T-helper 2 cell treated with Interferon-gamma antibody and Interleukin-4, amounts not matched to agents 5 μg/mL and 100 μg/mL, for 36 hours (primary cell): ENCODE data around the gene ITLN2.
"Not testable (repeated sequence)": the region's sequence is repeated elsewhere in the genome, so short reads cannot be mapped to it uniquely, and the experiment has no call there.

Source experiments
- DNase-seq: peaks from one replicate; pipeline ENCODE4 v3.0.0; 2021; ENCODE audit warnings: low spot score
- H3K27ac Mint-ChIP-seq: one replicate; pipeline ENCODE4 v1.8.0; 2021; ENCODE audit warnings: mild to moderate bottlenecking, mixed read lengths
- H3K27me3 Mint-ChIP-seq: one replicate; pipeline ENCODE4 v1.8.0; 2021; ENCODE audit warnings: low read depth, mixed read lengths
- H3K36me3 Mint-ChIP-seq: one replicate; pipeline ENCODE4 v1.8.0; 2021; ENCODE audit warnings: low read depth, mixed read lengths
- H3K4me1 Mint-ChIP-seq: one replicate; pipeline ENCODE4 v1.8.0; 2021; ENCODE audit warnings: low read depth, mixed read lengths
- H3K4me3 Mint-ChIP-seq: one replicate; pipeline ENCODE4 v1.8.0; 2022; ENCODE audit warnings: mild to moderate bottlenecking, moderate library complexity, mixed read lengths
- H3K9me3 Mint-ChIP-seq: one replicate; pipeline ENCODE4 v1.8.0; 2021; ENCODE audit warnings: mixed read lengths

ITLN2 gene

DNA sequence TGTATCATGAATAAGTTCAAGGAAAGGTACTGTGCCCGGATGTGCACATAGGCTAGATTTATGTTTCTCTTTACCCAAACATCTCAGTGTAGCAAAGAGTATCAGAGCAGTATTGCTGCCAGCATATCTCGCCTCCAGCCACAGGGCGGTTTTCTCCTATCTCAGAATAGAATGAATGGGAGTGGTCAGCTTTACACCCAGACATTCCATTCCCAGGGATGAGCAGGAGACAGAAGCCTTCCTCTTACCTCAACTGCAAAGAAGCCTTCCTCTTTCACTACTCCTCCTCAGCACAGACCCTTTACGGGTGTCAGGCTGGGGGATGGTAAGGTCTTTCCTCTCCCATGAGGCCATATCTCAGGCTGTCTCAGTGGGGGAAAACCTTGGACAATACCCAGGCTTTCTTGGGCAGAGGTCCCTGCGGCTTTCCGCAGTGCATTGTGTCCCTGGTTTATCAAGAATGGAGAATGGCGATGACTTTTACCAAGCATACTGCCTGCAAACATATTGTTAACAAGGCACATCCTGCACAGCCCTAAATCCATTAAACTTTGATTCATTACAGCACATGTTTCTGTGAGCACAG, 7.3 kb downstream of the ITLN2 start:
- H3K27me3 Mint-ChIP-seq, H3K4me3 Mint-ChIP-seq, H3K4me1 Mint-ChIP-seq, H3K9me3 Mint-ChIP-seq, DNase-seq, H3K36me3 Mint-ChIP-seq, H3K27ac Mint-ChIP-seq: not testable (repeated sequence)

DNA sequence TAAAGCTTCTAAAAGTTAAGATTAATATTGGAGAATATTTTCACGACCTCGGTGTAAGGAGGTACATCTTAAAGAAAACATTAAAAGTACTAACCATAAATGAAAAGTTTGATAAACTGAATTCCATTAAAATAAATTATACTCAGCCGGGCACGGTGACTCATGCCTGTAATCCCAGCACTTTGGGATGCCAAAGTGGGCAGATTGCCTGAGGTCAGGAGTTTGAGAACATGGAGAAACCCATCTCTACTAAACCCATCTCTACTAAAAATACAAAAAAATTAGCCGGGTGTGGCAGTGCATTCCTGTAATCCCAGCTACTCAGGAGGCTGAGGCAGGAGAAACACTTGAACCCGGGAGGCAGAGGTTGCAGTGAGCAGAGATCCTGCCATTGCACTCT, 8.7 kb downstream of the ITLN2 start:
- not testable (repeated sequence) for H3K27ac Mint-ChIP-seq, H3K4me3 Mint-ChIP-seq, H3K36me3 Mint-ChIP-seq, DNase-seq, H3K4me1 Mint-ChIP-seq, H3K27me3 Mint-ChIP-seq, H3K9me3 Mint-ChIP-seq

DNA sequence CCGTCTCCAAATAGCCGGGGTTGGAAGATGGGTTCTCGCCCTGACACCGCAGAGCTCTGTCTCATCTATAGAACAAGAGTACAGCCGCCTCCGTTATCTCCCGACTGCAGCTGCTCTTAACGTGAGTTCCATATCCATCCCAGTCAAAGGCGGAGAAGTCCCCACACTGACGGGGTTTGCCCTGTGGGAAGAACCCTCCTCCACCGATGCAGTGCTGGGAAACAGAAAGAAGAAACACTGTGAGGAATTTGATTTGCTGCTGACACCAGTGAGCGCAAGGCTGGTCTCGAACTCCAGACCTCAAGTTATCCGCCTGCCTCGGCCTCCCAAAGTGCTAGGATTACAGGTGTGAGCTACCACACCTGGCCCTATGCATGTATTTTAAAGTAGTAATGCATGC, 9.5 kb downstream of the ITLN2 start:
- no peak for DNase-seq
- Mint-ChIP-seq H3K27me3 (peaks cover 7% of the 10 kb centered on the region), H3K4me3 (no peak overlapping the region), H3K36me3 (no peaks in the 10 kb centered on the region), H3K27ac (no peak overlapping the region), H3K9me3 (no peaks in the 10 kb centered on the region), H3K4me1 (no peaks in the 10 kb centered on the region)

DNA sequence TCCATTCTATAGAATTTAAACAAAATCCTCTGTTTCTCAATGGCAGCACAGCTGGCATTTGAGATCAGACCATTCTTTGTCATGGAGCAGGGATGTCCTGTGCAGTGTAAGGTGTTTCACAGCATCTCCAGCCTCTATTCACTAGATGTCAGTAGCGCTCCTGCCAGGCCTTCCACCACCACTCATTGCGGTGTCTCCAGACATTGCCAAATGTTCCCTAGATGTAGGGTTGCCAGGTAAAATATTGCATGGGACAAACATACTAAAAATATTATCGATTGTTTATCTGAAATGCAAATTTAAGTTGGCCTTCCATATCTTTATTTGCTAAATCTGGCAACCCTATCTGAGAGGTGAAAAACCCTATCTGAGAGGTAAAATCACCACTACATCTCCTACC, 11.7 kb downstream of the ITLN2 start:
- no peak overlapping the region for H3K4me3 Mint-ChIP-seq
- H3K27ac Mint-ChIP-seq, result no peak overlapping the region
- H3K9me3 Mint-ChIP-seq, result no peaks in the 10 kb centered on the region
- H3K27me3 Mint-ChIP-seq, result peaks cover 26% of the 10 kb centered on the region
- DNase-seq, result no peak
- no peaks in the 10 kb centered on the region for H3K4me1 Mint-ChIP-seq
- H3K36me3 Mint-ChIP-seq, result no peaks in the 10 kb centered on the region

DNA sequence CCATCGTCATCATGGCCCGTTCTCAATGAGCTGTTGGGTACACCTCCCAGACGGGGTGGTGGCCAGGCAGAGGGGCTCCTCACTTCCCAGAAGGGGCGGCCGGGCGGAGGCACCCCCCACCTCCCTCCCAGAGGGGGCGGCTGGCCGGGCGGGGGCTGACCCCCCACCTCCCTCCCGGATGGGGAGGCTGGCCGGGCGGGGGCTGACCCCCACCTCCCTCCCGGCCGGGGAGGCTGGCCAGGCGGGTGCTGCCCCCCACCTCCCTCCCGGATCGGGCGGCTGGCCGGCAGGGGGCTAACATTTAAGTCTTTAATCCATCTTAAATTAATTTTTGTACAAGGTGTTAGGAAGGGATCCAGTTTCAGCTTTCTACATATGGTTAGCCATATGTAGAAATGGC, 17.9 kb downstream of the ITLN2 start:
- DNase-seq, H3K4me1 Mint-ChIP-seq, H3K36me3 Mint-ChIP-seq, H3K9me3 Mint-ChIP-seq, H3K27ac Mint-ChIP-seq, H3K4me3 Mint-ChIP-seq: not testable (repeated sequence)
- H3K27me3 Mint-ChIP-seq, result peaks cover 33% of the 10 kb centered on the region

DNA sequence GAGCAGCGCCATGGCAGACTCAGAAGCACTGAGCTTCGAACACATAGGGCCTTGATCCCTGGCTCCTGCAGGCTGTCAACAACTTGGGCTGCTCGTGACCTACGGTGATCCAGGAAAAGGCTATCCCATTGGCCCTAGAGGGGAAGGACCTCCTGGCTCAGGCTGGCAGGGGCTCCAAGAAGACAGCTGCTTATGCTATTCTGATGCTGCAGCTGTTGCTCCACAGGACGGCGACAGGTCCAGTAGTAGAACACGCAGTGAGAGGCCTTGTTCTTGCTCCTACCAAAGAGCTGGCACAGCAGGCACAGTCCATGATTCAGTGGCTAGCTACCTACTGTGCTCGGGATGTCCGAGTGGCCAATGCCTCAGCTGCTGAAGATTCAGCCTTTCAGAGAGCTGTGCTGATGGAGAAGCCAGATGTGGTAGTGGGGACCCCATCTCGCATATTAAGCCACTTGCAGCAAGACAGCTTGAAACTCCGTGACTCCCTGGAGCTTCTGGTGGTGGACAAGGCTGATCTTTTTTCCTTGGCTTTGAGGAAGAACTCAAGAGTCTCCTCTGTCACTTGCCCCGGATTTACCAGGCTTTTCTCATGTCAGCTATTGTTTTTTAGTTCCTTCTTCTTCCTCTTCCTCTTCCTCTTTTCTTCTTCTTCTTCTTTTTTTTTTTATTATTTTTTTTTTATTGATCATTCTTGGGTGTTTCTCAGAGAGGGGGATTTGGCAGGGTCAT, 18.9 kb downstream of the ITLN2 start:
- Mint-ChIP-seq H3K27ac (no peak overlapping the region), H3K9me3 (no peaks in the 10 kb centered on the region), H3K27me3 (peaks cover 38% of the 10 kb centered on the region), H3K4me3 (no peak overlapping the region), H3K4me1 (no peaks in the 10 kb centered on the region), H3K36me3 (no peaks in the 10 kb centered on the region)
- no peak for DNase-seq

DNA sequence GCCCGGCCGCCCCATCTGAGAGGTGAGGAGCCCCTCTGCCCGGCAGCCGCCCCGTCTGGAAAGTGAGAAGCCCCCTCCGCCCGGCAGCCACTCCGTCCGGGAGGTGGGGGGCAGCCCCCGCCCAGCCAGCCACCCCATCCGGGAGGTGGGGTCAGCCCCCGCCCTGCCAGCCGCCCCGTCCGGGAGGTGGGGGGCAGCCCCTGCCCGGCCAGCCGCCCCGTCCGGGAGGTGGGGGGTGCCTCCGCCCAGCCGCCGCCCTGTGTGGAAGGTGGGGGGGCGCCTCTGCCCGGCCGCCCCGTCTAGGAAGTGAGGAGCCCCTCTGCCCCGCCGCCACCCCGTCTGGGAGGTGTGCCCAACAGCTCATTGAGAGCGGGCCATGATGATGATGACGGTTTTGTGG, 21.3 kb downstream of the ITLN2 start:
- not testable (repeated sequence) for H3K4me1 Mint-ChIP-seq, H3K27ac Mint-ChIP-seq, H3K36me3 Mint-ChIP-seq, H3K4me3 Mint-ChIP-seq, H3K9me3 Mint-ChIP-seq, DNase-seq
- peaks cover 23% of the 10 kb centered on the region for H3K27me3 Mint-ChIP-seq

DNA sequence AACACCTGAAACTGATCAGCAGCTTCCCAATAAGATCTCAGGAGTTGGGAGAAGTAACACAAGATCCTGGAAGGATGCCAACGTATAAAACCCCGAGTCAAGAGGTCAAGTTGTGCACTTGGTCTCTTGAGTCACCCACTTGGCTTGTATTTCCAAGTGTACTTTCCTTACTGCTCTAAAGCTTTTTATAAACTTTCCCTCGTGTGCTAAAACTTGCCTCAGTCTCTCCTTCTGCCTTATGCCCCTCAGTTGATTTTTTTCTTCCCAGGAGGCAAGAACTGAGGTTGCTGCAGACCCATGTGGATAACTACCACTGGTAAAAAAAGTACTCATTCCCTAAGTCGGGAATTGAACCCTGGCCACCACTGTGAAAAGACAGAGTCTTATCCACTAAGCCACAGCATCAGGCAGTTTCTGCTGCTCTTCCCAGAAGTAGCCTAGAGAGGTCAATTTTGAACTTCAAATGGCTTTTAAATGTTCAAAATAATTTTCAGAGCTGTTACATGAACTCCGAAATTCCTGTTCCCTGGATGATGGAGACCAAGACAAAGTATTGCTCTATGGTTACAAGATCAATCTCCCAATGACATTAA, 28.9 kb downstream of the ITLN2 start:
- H3K4me1 Mint-ChIP-seq, result no peaks in the 10 kb centered on the region
- no peak overlapping the region for H3K4me3 Mint-ChIP-seq
- no peak overlapping the region for H3K27ac Mint-ChIP-seq
- H3K9me3 Mint-ChIP-seq, result peaks cover 26% of the 10 kb centered on the region
- DNase-seq, result no peak
- H3K27me3 Mint-ChIP-seq, result peaks cover 8% of the 10 kb centered on the region
- H3K36me3 Mint-ChIP-seq, result no peaks in the 10 kb centered on the region

DNA sequence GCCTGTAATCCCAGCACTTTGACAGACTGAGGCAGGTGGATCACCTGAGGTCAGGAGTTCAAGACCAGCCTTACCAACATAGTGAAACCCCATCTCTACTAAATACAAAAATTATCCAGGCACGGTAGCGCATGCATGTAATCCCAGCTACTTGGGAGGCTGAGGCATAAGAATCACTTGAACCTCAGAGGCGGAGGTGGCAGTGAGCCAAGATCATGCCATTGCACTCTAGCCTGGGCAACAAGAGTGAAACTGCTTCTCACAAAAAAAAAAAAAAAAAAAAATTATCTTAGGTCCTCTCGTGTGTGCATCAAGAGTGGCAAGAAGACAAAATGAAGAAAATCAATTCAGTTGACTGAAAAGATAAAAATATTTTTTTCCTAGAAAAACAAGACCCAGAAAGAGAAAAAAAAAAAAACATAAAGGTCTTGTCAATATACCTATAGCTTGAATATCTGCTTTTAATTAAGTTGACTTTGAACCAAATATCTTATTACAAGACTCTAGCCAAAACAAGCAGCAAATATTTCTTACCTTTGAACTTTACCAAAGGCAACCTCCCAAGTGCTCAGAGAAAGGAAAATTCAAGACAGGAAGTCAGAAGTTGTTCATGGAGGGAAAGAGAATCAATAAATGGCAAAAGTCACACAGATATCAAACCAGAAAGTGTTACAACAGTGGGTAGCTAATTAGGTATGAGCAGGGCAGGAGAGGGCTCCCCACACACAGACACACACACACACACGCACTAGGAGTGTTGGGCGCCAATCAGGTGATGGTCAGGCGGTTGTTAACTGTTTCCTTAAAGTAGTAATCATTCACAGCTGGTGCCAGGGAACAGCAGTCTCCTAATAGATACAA, 29.6 kb downstream of the ITLN2 start:
- DNase-seq, result no peak
- no peaks in the 10 kb centered on the region for H3K36me3 Mint-ChIP-seq
- peaks cover 7% of the 10 kb centered on the region for H3K27me3 Mint-ChIP-seq
- H3K9me3 Mint-ChIP-seq, result peaks cover 27% of the 10 kb centered on the region
- H3K4me1 Mint-ChIP-seq, result no peaks in the 10 kb centered on the region
- no peak overlapping the region for H3K4me3 Mint-ChIP-seq
- no peak overlapping the region for H3K27ac Mint-ChIP-seq

DNA sequence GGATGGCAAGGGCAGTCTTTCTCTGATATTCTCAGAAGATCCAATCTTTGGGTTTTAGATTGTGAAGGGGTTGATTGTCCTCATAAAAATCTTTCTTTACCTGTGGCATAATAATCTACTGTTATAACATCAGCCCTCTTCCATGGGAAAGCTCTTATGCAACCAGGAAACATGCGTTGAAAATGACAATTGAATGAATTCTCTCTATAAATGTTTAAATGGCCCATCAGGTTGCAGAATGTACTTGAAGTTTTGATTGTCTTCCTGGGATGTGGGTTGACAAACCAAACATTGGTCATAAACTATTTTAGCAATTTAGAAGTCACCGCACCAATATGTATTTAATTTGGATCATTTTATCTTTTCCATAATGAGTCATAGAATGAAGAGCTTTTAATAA, 37.9 kb downstream of the ITLN2 start:
- Mint-ChIP-seq H3K4me1 (no peaks in the 10 kb centered on the region), H3K27ac (no peak overlapping the region), H3K36me3 (no peaks in the 10 kb centered on the region), H3K4me3 (no peak overlapping the region), H3K9me3 (peaks cover 5% of the 10 kb centered on the region), H3K27me3 (peaks cover 28% of the 10 kb centered on the region)
- no peak for DNase-seq

DNA sequence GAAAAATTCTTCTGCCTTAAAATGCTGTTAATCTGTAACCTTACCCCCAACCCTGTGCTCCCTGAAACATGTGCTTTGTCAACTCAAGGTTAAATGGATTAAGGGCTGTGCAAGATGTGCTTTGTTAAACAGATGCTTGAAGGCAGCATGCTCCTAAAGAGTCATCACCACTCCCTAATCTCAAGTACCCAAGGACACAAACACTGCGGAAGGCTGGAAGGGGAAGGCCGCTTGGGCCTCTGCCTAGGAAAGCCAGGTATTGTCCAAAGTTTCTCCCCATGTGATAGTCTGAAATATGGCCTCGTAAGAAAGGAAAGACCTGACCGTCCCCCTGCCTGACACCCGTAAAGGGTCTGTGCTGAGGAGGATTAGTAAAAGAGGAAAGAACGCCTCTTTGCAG, 41.4 kb downstream of the ITLN2 start:
- H3K36me3 Mint-ChIP-seq, H3K4me1 Mint-ChIP-seq, DNase-seq, H3K9me3 Mint-ChIP-seq, H3K27ac Mint-ChIP-seq, H3K4me3 Mint-ChIP-seq: not testable (repeated sequence)
- H3K27me3 Mint-ChIP-seq, result peaks cover 21% of the 10 kb centered on the region

DNA sequence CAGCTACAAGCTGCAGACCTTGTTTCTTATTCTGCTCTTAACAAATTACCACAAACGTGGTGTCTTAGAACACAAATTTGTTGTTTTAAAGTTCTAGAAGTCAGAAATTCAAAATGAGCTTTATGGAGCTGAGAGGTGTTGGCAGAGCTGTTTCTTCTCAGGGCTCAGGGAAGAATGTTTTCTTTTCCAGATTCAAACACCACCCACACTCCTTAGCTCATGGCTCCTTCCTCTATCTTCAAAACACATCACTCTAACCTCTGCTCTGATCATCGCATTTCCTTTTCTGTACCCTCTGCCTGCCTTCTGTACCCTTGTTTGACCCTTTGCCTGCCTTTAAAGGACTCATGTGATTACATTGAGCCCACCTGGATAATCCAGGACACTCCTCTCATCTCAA, 42.7 kb downstream of the ITLN2 start:
- Mint-ChIP-seq H3K27me3 (peaks cover 18% of the 10 kb centered on the region), H3K27ac (no peak overlapping the region), H3K4me1 (no peaks in the 10 kb centered on the region), H3K4me3 (no peak overlapping the region), H3K9me3 (no peaks in the 10 kb centered on the region), H3K36me3 (no peaks in the 10 kb centered on the region)
- no peak for DNase-seq

DNA sequence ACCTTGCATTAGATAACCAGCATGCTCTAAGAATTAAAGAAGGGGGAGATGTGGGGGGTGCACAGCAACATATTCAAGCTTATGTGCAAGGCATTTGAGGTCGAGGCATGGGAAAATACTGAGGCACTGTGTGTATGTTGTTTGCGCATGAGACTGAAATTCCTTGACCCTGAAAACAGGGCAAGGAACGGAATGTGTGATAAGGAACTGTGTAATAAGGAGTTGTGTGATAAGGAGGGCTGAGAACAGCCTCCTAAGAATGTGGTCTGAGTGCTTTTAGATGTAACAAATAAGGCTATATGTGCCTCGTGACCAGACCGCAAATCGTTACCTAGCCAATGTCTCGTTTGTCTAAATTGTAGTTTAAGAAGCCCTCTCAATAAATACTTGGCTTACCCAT, 43.2 kb downstream of the ITLN2 start:
- Mint-ChIP-seq H3K9me3 (no peaks in the 10 kb centered on the region), H3K27ac (no peak overlapping the region), H3K36me3 (no peaks in the 10 kb centered on the region), H3K4me3 (no peak overlapping the region), H3K27me3 (peaks cover 13% of the 10 kb centered on the region), H3K4me1 (no peaks in the 10 kb centered on the region)
- no peak for DNase-seq

DNA sequence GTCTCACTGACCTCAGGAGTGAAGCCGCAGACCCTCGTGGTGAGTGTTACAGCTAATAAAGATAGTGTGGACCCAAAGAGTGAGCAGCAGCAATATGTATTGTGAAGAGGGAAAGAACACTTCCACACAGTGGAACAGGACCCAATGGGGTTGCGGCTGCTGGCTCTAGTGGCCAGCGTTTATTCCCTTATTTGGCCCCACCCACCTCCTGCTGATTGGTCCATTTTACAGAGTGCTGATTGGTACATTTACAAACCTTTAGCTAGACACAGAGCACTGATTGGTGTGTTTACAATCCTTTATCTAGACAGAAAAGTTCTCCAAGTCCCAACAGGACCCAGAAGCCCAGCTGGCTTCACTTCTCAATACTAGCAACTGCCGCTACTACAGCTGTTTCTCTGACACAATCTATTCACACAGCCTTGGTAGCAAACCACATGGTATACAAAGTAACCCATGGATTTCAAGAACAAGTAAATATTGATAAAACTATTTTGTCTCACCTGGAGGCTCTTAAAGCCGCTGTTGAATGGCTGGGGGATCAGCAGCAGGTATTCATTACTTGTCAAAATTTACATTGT, 44.3 kb downstream of the ITLN2 start:
- DNase-seq, result no peak
- H3K27ac Mint-ChIP-seq, result no peak overlapping the region
- no peaks in the 10 kb centered on the region for H3K9me3 Mint-ChIP-seq
- H3K27me3 Mint-ChIP-seq, result peaks cover 4% of the 10 kb centered on the region
- H3K36me3 Mint-ChIP-seq, result no peaks in the 10 kb centered on the region
- H3K4me3 Mint-ChIP-seq, result no peak overlapping the region
- no peaks in the 10 kb centered on the region for H3K4me1 Mint-ChIP-seq
